Brain microvascular endothelial cell (primary cell): ENCODE measurements around the gene SHOC2.

Experiments
- DNase-seq: peaks from one replicate; pipeline ENCODE4 v3.0.0-alpha.2; 2020
- H3K27ac ChIP-seq: fragments of 250-450 bp; sonication (Bioruptor Pico); 2 replicates; pipeline ENCODE4 v1.5.1; 2020; ENCODE audit warnings: mild to moderate bottlenecking, moderate library complexity
- H3K27me3 ChIP-seq: fragments of 250-450 bp; sonication (Bioruptor Pico); replicated peaks from 2 replicates; pipeline ENCODE4 v1.5.1; 2020; ENCODE audit warnings: mild to moderate bottlenecking
- H3K36me3 ChIP-seq: fragments of 250-450 bp; sonication (Bioruptor Pico); replicated peaks from 2 replicates; pipeline ENCODE4 v1.5.1; 2020; ENCODE audit warnings: mild to moderate bottlenecking
- H3K4me3 ChIP-seq: 2 replicates; pipeline ENCODE4 v1.5.1; 2011; ENCODE audit warnings: low read depth, mild to moderate bottlenecking, control low read depth, low read length, moderate library complexity
- CTCF ChIP-seq: IDR thresholded peaks from 2 replicates; pipeline ENCODE4 v1.5.1; 2011; ENCODE audit warnings: low read depth, mild to moderate bottlenecking, moderate library complexity, low read length, control low read depth, inconsistent platforms; ENCODE audit errors: missing control alignments
- in situ Hi-C: cut with HindIII; loops from 2 replicates; pipeline ENCODE4 v1.10.0; 2017; ENCODE audit warnings: low sequenced_read_pairs, low pct_ligation_motif_present

SHOC2 gene

DNA sequence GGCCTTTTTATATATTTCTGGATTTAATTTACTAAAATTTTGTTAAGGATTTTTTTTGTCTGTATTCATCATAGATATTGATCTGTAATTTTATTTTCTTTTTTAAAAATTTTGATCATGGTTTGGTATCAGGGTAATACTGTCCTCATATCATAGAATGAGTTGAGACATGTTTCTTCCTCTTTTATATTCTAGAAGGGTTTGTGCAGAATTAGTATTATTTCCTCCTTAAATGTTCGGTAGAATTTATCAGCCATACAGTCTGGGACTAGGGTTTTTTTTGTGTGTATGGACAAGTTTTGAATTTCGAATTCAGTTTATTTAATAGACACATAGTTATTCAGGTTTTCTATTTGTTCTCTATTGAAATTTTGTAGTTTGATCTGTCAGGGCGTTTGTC, 54.0 kb downstream of the SHOC2 start:
- in situ Hi-C loops, result no loop called here
- no peaks in the 10 kb centered on the region for H3K36me3 ChIP-seq
- no peak for DNase-seq
- no peak for TF ChIP-seq CTCF
- H3K27ac ChIP-seq, result no peak overlapping the region
- no peak overlapping the region for H3K4me3 ChIP-seq
- H3K27me3 ChIP-seq, result no peaks in the 10 kb centered on the region

- in situ Hi-C loops, result no loop called here
- TF ChIP-seq CTCF, result no peak
- no peak overlapping the region for H3K27ac ChIP-seq
- H3K36me3 ChIP-seq, result no peaks in the 10 kb centered on the region
- DNase-seq, result no peak
- H3K27me3 ChIP-seq, result no peaks in the 10 kb centered on the region
- no peak overlapping the region for H3K4me3 ChIP-seq
Measured at GRCh38 chr10:110976577-110976976, 57.2 kb downstream of the SHOC2 start.

- no peak for TF ChIP-seq CTCF
- in situ Hi-C loops, result no loop called here
- Histone ChIP-seq H3K36me3 (no peaks in the 10 kb centered on the region), H3K27ac (no peak overlapping the region), H3K4me3 (no peak overlapping the region), H3K27me3 (no peaks in the 10 kb centered on the region)
- no peak for DNase-seq
Measured at GRCh38 chr10:110977662-110978061, 58.3 kb downstream of the SHOC2 start.

- DNase-seq, result no peak
- in situ Hi-C loops, result no loop called here
- no peak overlapping the region for H3K4me3 ChIP-seq
- no peak for TF ChIP-seq CTCF
- no peaks in the 10 kb centered on the region for H3K27me3 ChIP-seq
- H3K36me3 ChIP-seq, result no peaks in the 10 kb centered on the region
- no peak overlapping the region for H3K27ac ChIP-seq
Measured at GRCh38 chr10:110978204-110978603, 58.8 kb downstream of the SHOC2 start.

DNA sequence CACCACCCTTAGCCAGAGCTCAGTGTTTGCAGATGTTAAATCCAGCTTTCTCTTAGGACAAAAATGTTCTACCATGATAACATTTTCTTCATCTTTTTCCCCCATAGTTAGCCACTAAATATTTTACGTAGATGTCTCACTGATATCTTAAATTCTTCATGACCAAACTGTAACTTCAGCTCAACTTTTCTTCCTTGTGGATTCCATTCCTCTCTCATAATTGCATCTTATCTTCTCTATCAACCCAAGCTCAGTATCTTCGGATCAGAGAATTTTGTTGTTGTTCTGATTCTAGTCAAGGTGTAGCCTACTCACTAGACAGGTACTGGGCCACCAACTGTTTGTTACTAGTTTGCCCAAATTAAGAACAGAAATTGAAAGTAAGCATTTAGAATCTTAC, 60.2 kb downstream of the SHOC2 start:
- Histone ChIP-seq H3K36me3 (no peaks in the 10 kb centered on the region), H3K4me3 (no peak overlapping the region), H3K27ac (no peak overlapping the region), H3K27me3 (no peaks in the 10 kb centered on the region)
- in situ Hi-C loops, result no loop called here
- no peak for DNase-seq
- TF ChIP-seq CTCF, result no peak

DNA sequence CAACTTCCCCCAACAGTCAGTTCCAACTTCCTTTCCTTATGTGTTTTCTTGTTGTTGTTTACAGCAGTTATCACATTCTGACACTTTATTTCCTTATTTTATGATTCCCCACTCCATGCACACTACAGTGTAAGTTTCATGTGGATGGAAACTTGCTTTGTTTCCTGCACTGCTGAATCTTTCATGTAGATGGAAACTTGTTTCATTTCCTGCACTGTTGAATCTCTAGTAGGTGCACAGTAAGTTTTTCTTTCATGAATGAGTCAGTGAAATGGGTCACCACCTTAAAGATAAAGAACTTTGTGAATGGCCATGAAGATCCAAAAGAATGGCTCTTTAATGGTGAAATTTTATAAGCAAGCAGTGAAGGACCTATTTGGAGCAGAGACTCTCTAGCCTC, 61.4 kb downstream of the SHOC2 start:
- in situ Hi-C loops, result no loop called here
- TF ChIP-seq CTCF, result no peak
- Histone ChIP-seq H3K27me3 (no peaks in the 10 kb centered on the region), H3K4me3 (no peak overlapping the region), H3K27ac (no peak overlapping the region), H3K36me3 (no peaks in the 10 kb centered on the region)
- no peak for DNase-seq
